SK-MEL-5 (cell line): ENCODE data around the gene CHST11. TPM values are rescaled to one million over a fixed set of nuclear protein-coding genes. Genes with fewer than 3 reads are reported as not detected.
A peak's percentile ranks its signal among the peaks of the same experiment; 100 is the strongest.

Source experiments
- DNase-seq: peaks from one replicate; pipeline ENCODE4 v3.0.0-alpha.2; 2016; ENCODE audit warnings: low read depth, low spot score
- in situ Hi-C: cut with HindIII; loops from 2 replicates; pipeline ENCODE4 v1.10.0; 2016; ENCODE audit warnings: low sequenced_read_pairs, high pct_unique_total_duplicates, low pct_unique_long_range_greater_than_20kb
- total RNA-seq: library from RNA; depleted of rRNA; stranded (reverse); fragments of >200 nt; shearing (Covaris generic); gene quantifications from 2 replicates; pipeline ENCODE4 v1.2.3, GENCODE V29; 2014

The CHST11 gene
- total RNA-seq, 1 experiment from 2014 or later = 27.4 TPM

DNA sequence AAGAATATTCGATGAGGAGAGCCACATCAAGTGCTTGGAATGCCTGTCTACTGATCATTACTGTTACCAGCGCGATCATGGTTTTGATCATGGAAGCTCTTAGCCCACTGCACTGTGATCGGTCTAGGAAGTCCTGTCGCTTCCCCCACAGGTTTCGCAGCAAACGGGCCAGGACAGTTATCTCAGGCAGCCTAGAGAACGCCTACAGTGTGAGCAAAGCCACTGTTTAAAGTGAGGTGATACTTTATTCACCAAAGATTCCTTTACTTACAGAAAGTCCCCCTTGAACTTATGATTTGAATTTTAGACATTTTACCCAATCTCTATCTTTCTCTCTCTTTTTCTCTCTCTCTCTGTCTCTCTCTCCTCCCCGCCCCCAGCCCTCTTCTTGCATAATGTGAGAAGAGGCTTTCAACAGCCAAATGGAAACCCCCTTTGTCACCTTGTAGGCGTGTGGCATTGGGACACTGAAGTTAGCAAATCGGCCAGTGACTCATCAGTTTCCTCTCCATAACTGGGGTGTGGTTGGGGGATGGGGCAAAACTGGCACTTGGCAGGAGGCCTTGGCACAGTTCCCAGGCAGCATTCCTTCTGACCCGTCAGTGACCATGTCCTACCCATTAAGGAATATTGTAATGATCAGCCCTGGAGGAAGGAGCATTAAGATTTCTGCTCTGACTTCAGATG, 214.8 kb downstream of the CHST11 start:
- in situ Hi-C loops = no loop called here
- peak; percentile 66 for DNase-seq

DNA sequence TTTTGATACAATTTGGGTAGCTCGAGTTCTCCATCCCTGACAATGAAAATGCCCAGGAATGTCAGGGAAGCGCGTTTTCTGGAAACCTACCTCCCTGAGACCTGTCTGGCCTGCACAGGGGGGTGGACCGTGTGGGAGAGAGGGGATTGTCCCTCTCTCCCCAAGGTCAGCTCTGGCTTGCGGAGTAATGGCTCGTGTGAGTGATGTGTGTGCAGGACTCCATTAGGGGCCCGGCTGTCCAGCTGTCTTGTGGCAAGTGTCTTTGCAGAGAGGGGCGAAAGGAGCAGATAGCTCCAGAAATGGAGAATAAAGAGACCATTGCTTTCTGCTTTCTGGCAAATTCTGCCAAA, 215.3 kb downstream of the CHST11 start:
- no peak for DNase-seq
- in situ Hi-C loops = no loop called here

DNA sequence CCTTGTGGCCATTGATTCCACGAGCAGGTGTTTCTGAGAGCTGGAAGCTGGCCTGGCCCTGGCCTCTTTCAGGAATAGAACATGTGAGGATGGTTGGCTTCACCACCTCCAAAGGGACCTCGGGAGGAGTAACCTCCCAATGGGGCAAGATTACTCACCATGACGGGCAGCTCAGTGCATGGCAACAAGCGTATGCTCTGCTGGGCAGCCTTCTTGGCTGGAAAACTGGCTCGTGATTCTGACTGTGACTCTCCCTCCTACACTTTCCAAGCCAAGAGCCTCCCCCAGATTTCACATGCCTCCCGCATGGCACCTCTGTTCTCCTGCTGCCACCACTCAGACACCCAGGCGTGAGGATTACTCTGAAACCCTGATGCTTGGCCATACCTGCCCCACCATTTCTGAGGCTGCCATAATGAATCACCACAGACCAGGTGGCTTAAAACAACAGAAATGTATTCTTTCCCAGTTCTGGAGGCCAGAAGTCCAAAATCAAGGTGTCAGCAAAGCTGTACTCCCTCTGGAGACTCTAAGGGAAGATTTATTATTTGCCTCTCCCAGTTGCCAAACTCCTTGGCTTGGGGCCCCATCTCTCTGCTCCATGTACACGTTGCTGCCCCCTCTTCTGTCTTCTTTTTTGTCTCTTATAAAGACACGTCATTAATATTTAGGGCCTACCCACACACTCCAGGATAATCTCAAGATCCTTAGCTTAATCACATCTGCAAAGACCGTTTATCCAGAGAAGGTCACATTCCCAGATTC, 215.9 kb downstream of the CHST11 start:
- in situ Hi-C loops = no loop called here
- DNase-seq = no peak

DNA sequence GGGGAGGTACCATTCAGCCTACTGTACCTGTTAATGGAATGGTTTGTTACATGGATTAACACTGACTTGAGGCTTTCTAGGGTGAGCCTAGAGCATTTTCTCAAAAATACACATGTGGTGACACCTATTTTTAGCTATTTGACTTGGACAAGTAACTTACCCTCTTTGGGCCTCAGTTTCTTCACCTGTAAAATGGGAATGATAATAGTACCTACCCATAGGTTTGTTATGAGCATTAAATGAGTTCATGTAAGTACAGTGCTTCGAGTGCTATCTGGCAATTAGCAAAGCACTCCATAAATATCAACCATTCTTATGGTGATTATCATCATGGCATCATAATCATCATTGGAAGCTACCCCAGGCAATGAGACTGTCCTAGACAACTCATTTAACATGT, 216.5 kb downstream of the CHST11 start:
- no peak for DNase-seq
- in situ Hi-C loops = no loop called here

DNA sequence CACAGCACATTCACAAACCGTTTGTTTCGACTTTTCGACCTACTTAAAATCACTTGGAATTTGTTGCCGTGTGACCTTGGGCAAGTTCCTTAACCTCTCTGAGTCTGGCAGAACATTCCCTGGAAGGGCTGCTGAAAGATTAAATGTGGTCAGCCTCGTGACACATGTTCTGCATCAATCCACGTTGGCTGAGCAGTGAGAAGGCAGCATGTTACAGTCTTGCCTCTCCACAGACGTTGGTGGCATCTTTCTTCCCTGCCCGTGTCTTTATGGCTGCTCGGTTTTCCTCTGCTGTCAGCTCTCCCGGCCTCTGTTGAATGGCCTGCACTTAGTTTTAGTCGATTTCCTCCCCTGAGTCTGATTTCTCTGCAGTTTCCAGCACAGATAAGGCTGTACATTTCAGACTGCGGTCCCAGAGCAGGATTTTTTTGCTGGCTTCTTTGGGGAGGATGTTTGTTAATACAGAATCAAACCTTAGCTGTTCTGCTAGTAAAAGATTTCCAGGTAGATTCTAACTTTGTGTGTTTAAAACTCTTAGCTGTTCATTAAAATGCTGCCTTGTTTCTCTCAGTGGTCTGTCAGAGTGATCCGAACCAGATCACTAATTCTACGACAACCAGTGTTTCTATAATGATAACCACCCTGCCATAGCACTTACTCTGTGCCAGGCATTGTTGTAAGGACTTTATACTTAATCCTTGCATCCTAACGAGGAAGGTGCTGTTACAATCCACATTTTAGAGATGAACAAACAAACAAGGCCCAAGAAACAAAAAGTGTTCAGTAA, 217.1 kb downstream of the CHST11 start:
- in situ Hi-C loops = no loop called here
- no peak for DNase-seq

DNA sequence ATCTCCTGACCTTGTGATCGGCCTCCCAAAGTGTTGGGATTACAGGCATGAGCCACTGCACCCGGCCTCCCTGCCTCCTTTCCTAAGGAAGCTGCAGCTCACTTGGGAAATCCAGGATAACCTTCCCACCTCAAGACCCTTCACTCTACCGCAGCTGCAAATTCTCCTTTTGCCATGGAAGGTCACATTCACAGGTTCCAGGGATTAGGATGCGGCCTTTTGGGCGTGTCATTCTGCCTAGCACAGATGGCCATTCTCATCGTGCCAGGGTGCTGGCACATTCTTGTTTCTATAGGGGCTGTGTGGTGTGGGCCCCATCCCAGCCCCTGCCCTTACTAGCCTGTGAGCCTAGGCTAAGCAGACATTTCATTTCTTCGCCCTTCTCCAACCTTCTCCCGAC, 219.9 kb downstream of the CHST11 start:
- no peak for DNase-seq
- in situ Hi-C loops = no loop called here

DNA sequence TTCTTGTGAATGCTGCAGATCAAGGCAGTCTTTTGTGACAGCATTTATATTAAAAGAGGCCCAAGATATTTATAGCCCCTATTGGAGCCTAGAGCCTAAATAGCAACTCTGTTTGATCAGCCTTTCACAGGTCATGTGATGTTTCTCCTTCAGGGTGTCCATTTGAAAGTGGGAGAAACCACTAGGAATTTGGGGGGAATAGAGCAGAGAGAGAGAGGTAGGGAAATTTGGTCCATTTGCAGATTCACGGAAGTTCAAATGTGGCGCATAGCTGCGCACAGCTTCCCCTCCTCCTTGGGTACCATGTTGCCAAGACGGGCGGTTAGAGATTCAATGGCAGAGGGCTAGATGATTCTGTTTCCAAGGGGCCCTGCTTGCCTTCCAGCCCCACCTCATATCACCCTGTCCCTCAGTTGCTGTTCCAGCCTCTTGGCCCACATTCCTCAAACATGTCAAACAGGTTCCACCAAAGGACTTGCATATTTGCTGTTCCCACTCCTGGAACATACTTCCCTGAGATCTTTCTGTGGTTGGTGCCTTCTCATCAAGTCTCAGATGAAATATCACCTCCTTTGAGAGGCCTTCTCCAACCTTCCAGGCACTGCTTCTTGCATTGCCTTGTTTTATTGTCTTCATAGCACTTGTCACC, 220.8 kb downstream of the CHST11 start:
- DNase-seq = no peak
- in situ Hi-C loops = no loop called here

DNA sequence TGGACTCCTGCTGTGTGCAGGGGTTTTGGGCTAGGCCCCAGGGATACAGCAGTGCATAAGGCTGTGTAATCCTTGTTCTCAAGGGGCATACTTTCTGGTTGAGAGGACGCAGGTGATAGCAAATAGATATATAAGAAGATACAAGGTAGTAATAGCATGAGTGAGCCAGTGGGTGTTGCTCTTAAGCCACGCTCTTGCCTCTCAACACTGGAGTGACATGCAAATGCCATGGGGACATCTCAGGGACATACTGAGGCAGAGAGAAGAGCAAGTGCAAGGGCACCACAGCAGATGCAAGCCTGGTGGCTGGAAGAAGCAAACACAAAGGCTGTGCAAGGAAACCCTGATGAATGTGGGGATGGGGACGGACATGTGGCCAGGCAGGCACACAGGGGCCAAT, 223.3 kb downstream of the CHST11 start:
- peak; percentile 32 for DNase-seq
- in situ Hi-C loops = no loop called here

DNA sequence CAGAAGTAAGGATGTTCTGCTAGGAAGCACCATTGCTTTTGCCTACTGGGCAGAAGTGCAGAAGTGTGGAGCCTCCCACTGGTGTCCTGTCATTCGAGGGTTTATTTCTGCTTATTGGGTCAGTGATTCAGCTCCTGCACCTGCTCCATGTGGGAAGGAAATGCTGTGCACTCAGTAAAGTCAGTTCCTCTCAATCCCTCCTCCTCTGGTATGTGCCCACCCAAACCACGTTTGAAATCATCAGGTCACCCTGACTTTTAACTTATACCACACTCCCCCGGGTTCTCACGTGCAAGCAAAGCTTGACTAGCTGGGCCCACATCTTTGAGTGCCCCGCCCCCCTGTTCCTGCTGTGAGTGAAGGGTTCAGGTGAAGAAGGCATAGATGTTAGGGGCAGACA, 223.7 kb downstream of the CHST11 start:
- DNase-seq = no peak
- in situ Hi-C loops = no loop called here

DNA sequence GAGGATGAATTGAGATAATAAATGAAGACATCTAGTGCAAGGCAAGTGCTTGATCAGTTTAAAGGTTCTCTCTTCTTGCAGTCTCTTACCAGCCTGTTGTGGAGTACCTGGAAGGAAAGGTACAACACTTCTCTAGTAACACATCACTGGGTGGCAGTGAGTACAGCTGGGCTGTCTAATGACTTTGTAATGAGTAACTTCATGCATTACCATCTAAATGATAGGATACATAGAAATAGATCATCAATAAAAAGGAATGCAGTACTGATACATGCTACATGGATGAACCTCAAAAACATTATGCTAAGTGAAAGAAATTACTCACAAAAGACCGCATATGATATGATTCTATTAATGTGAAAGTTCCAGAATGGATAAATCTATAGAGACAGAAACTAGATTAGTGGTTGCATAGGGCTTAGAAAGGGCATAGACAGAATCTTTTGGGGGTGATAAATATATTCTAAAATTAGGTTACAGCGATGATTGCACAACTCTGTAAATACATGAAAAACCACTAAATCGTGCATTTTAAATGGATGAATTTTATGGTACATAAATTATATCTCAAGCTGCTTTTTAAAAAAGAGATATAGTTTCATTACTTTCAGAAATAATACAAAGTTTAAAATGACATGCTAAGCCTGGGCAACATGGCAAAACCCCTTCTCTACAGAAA, 224.4 kb downstream of the CHST11 start:
- in situ Hi-C loops = no loop called here
- DNase-seq = no peak

DNA sequence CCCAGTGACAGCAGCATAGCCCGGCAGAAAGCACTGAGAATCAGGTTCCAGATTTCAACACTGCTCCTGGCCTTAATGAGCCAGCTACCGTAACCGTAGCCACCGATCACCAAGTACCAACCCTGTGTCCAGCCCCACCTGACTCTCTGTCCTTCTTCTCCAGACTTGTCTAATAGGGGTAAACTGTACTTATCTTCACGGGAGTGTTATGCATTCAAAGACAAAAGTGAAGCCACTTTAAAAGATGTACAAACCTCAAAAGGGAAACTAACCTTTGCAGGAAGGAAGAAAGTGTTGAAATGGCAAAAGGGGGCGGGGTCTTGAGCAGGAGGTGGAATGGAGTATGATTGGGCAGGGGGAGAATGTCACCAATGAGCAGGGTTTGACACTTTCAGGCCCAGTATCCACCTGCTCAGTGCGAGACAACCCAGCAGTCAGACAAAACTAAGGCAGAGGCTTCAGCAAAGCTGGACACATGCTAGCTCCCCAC, 226.1 kb downstream of the CHST11 start:
- no peak for DNase-seq
- in situ Hi-C loops = no loop called here

DNA sequence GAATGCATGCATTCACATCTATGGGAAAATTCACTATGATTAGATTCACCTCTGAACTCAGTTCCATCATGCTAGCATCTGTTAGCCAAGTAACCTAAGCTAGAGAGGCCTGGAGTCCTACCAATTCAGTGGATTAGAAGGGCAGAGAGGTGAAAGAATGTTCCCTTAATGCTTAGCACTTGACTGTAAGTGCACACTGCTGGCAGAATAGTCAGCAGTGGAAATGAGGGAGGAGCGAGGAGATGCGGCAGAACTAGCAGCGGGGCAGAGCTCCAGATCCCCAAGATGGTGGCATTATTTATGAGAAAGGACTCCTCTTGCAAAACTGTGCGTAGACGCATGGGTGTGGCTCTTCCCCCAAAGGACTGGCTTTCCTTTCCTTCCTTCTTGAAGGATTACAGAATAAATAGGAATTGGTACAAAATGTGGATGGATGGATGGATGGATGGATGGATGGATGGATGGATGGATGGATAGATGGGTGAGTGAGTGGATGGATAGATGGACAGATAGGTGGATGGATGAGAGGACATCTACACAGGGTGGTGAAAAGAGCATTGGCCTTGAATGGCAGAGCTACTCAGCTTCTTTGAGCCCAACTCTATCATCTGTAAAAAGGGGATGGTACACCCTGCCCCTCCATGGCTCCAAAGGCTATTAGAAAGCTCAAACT, 227.2 kb downstream of the CHST11 start:
- in situ Hi-C loops = no loop called here
- no peak for DNase-seq

DNA sequence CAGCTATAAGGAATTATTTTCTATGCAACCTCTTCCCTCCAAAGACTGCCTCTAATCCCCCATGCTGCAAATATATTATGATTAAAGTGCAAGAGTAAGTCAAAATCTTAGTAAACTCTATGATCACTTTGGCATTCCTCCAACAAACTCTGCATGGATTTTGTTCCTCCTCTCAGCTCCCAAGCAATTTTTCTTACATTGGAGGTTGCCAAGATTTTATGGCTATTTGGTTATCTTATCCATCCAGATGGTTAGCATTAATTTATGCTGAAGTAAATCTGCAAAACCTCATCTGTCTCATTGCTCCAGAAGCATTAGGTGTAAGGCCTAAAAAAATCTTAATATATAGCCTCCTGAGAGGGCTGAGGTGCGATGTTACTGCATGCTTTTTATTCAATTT, 228.1 kb downstream of the CHST11 start:
- in situ Hi-C loops = no loop called here

DNA sequence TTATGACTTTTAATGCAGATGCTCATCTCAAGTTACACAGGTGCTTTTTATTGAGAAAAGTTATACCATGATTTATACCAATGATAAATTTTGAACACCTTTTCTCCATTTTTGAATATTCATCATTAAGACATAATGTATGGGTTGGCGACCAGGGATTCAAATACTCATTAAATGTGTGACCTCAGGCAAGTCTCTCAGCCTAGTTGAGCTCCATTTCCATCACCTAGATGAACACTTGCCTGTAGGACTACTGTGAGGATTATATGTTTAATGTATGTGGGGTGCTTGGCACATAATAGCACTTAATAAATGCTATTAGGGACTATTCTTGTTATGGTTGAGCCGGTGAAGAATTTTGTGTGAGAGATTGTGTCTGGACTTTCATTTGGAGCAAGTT, 228.6 kb downstream of the CHST11 start:
- no peak for DNase-seq
- in situ Hi-C loops = no loop called here

More for the DNA sequence above, 228.1 kb downstream of the CHST11 start:
- no peak for DNase-seq

DNA sequence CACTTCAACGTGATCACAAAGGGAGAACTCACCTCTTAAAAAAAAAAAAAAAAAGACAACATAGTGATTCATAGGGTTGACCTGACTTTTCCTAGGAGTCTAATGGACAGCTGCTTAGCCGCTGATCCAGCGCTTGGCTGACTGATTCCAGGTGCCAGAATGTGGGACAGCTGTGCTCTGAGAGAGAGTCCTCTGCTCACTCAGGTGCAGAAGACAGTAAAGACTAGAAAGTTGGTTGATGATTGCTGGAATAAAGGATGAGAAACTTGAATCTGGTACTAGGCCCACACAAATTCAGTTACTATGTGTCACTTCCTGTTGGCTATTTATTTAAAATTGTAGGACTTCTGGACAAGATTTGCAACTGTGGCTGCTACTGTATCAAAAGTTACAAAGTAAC, 229.4 kb downstream of the CHST11 start:
- no peak for DNase-seq
- in situ Hi-C loops = no loop called here

DNA sequence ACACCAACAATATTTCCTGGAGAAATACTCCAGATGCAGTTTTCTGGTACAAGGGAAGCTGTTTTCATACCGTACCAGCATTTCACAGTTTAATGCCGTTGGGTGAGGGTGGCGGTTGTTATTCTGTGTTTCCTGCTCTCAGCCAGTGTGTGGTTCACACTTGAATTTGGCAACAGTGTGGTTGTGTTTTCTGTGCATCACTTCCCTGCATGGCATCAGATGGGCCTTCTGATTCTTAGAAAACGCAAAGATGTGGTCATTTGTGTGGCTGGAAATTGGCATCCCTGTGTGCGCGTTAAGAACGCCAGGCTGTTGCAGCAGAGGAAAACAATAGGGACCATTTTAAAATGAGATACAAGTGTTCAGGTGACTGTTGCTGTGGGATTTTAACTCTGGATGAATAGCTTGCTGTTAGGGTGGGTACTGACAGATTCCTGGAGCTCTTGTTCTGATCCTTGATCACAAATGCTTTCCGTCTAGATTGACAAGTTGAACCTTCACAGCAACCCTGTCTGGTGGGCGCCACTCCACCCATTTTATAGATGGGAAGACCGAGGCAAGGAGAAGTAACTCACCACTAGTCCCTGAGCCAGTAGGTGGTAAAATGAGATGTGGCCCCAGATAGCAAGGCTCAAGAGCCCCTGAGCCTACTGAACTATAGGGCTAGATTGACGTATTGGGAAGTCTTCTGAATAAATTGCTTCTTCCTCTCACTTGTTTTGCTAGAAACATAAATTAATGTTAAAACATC, 231.2 kb downstream of the CHST11 start:
- no peak for DNase-seq
- in situ Hi-C loops = no loop called here
